Colon (tissue), 2 donors: Measurements from ENCODE around the gene RTP1.
"Not testable (repeated sequence)": the region's sequence is repeated elsewhere in the genome, so short reads cannot be mapped to it uniquely, and the experiment has no call there.

Experiments used
- FAIRE-seq: peaks from 2 replicates; lab custom pipeline; 2012; peaks lifted over from hg19 to GRCh38; lab: Jason Lieb, UNC
- donor health status: control.
- donor health status: control.

Gene RTP1

GRCh38 chr3:187198490-187198889 is 1.2 kb downstream of the RTP1 start:
- no peak for FAIRE-seq

- not testable (repeated sequence) for FAIRE-seq
Measured at GRCh38 chr3:187199463-187200050, 2.3 kb downstream of the RTP1 start.

GRCh38 chr3:187205683-187206082 is 8.4 kb downstream of the RTP1 start:
- no peak for FAIRE-seq

GRCh38 chr3:187207062-187207461 is 9.8 kb downstream of the RTP1 start:
- no peak for FAIRE-seq

- FAIRE-seq = no peak
Measured at GRCh38 chr3:187207624-187208023, 10.3 kb downstream of the RTP1 start.

GRCh38 chr3:187208159-187208558 is 10.9 kb downstream of the RTP1 start:
- no peak for FAIRE-seq

- no peak for FAIRE-seq
Measured at GRCh38 chr3:187209491-187209890, 12.2 kb downstream of the RTP1 start.

GRCh38 chr3:187210091-187210490 is 12.8 kb downstream of the RTP1 start:
- no peak for FAIRE-seq

GRCh38 chr3:187210545-187211327 is 13.4 kb downstream of the RTP1 start:
- FAIRE-seq = no peak

- FAIRE-seq = no peak
Measured at GRCh38 chr3:187211532-187212195, 14.4 kb downstream of the RTP1 start.

- FAIRE-seq = no peak
Measured at GRCh38 chr3:187212196-187212545, 14.9 kb downstream of the RTP1 start.

- no peak for FAIRE-seq
Measured at GRCh38 chr3:187212705-187213104, 15.4 kb downstream of the RTP1 start.

GRCh38 chr3:187213616-187214015 is 16.3 kb downstream of the RTP1 start:
- FAIRE-seq = no peak

- FAIRE-seq = no peak
Measured at GRCh38 chr3:187215460-187215859, 18.2 kb downstream of the RTP1 start.

GRCh38 chr3:187222801-187223200 is 25.5 kb downstream of the RTP1 start:
- no peak for FAIRE-seq

GRCh38 chr3:187223799-187224198 is 26.5 kb downstream of the RTP1 start:
- FAIRE-seq = no peak

- FAIRE-seq = no peak
Measured at GRCh38 chr3:187227658-187228258, 30.5 kb downstream of the RTP1 start.

- FAIRE-seq = no peak
Measured at GRCh38 chr3:187228740-187229139, 31.5 kb downstream of the RTP1 start.

GRCh38 chr3:187230011-187230410 is 32.7 kb downstream of the RTP1 start:
- no peak for FAIRE-seq

- FAIRE-seq = no peak
Measured at GRCh38 chr3:187236962-187237361, 39.7 kb downstream of the RTP1 start.

- no peak for FAIRE-seq
Measured at GRCh38 chr3:187237741-187238140, 40.5 kb downstream of the RTP1 start.

- no peak for FAIRE-seq
Measured at GRCh38 chr3:187238239-187238638, 41.0 kb downstream of the RTP1 start.

- FAIRE-seq = not testable (repeated sequence)
Measured at GRCh38 chr3:187238835-187239234, 41.5 kb downstream of the RTP1 start.
